ENCODE data around the gene HECW1. TPM values are rescaled to one million over a fixed set of nuclear protein-coding genes. Genes with fewer than 3 reads are reported as not detected.

Gene HECW1
- polyA plus RNA-seq, 1 donor (not counting 4 experiments of a cell fraction or from before 2014, with no cell fraction given): not detected

- FAIRE-seq (no peak), DNase-seq (ENCODE audit: low read depth, low spot score) (no peak)
These were observed 425.4 kb downstream of the HECW1 start for GRCh38 chr7:43537765-43538403.

GRCh38 chr7:43538404-43538771 is 425.9 kb downstream of the HECW1 start:
- dilution Hi-C loops (cut with MboI; ENCODE audit: extremely low pct_ligation_motif_present, low sequenced_read_pairs): no loop called here

More at GRCh38 chr7:43537765-43538403, 425.4 kb downstream of the HECW1 start:
- H3K9me3 ChIP-seq (ENCODE audit: control insufficient read depth, low read depth, low read length): no peaks in the 10 kb centered on the region
- H3K27ac ChIP-seq (ENCODE audit: control insufficient read depth, insufficient read depth, low read length): no peak overlapping the region
- H3K4me2 ChIP-seq (ENCODE audit: control insufficient read depth, extremely low read depth, insufficient read depth, low read depth, low read length): no peak overlapping the region
- no peak overlapping the region for H3K4me3 ChIP-seq (ENCODE audit: control insufficient read depth in 2 of 3, extremely low read depth in 1 of 3, insufficient read depth in 2 of 3, low read depth in 1 of 3, low read length in 3 of 3)
- H3K36me3 ChIP-seq (ENCODE audit: control insufficient read depth in 2 of 2, extremely low read depth in 1 of 2, insufficient read depth in 2 of 2, low read length in 2 of 2): no peaks in the 10 kb centered on the region
- H4K20me1 ChIP-seq (ENCODE audit: control insufficient read depth, extremely low read depth, insufficient read depth, low read length): no peaks in the 10 kb centered on the region
- H3K9me1 ChIP-seq (ENCODE audit: control insufficient read depth, extremely low read depth, insufficient read depth, low read length): no peaks in the 10 kb centered on the region
- dilution Hi-C loops (cut with MboI; ENCODE audit: extremely low pct_ligation_motif_present, low sequenced_read_pairs): no loop called here
- TF ChIP-seq CTCF (optimal IDR thresholded peaks at IDR 0.05 in 1 of 3, IDR thresholded peaks at IDR 0.05 in 1 of 3, conservative IDR thresholded peaks at IDR 0.05 in 1 of 3; ENCODE audit: extremely low read depth in 1 of 3, insufficient read depth in 2 of 3, low read length in 3 of 3) (no peak), EZH2 (IDR thresholded peaks at IDR 0.05; ENCODE audit: low read length) (no peak)
- peaks cover 16% of the 10 kb centered on the region for H3K4me1 ChIP-seq (ENCODE audit: control insufficient read depth, extremely low read depth, insufficient read depth, low read length)
- no peaks in the 10 kb centered on the region for H3K79me2 ChIP-seq (ENCODE audit: control insufficient read depth, insufficient read depth, low read length)
- H2AFZ ChIP-seq (ENCODE audit: control insufficient read depth, low read length): no peak overlapping the region
- H3K9ac ChIP-seq (ENCODE audit: control insufficient read depth, extremely low read depth, insufficient read depth, low read length): no peak overlapping the region
- peaks cover 6% of the 10 kb centered on the region for H3K27me3 ChIP-seq (ENCODE audit: control insufficient read depth, extremely low read depth, insufficient read depth, low read length)

More at GRCh38 chr7:43538404-43538771, 425.9 kb downstream of the HECW1 start:
- TF ChIP-seq EZH2 (IDR thresholded peaks at IDR 0.05; ENCODE audit: low read length) (no peak), CTCF (optimal IDR thresholded peaks at IDR 0.05 in 1 of 3, IDR thresholded peaks at IDR 0.05 in 1 of 3, conservative IDR thresholded peaks at IDR 0.05 in 1 of 3; ENCODE audit: extremely low read depth in 1 of 3, insufficient read depth in 2 of 3, low read length in 3 of 3) (no peak)
- DNase-seq (ENCODE audit: low read depth, low spot score): no peak
- no peak for FAIRE-seq
- Histone ChIP-seq H2AFZ (ENCODE audit: control insufficient read depth, low read length) (no peak overlapping the region), H3K4me1 (ENCODE audit: control insufficient read depth, extremely low read depth, insufficient read depth, low read length) (peaks cover 16% of the 10 kb centered on the region), H3K9me3 (ENCODE audit: control insufficient read depth, low read depth, low read length) (no peaks in the 10 kb centered on the region), H3K4me3 (ENCODE audit: control insufficient read depth in 2 of 3, extremely low read depth in 1 of 3, insufficient read depth in 2 of 3, low read depth in 1 of 3, low read length in 3 of 3) (no peak overlapping the region), H3K27me3 (ENCODE audit: control insufficient read depth, extremely low read depth, insufficient read depth, low read length) (peaks cover 3% of the 10 kb centered on the region), H3K9ac (ENCODE audit: control insufficient read depth, extremely low read depth, insufficient read depth, low read length) (no peak overlapping the region), H3K9me1 (ENCODE audit: control insufficient read depth, extremely low read depth, insufficient read depth, low read length) (no peaks in the 10 kb centered on the region), H3K36me3 (ENCODE audit: control insufficient read depth in 2 of 2, extremely low read depth in 1 of 2, insufficient read depth in 2 of 2, low read length in 2 of 2) (no peaks in the 10 kb centered on the region), H3K4me2 (ENCODE audit: control insufficient read depth, extremely low read depth, insufficient read depth, low read depth, low read length) (no peak overlapping the region), H3K79me2 (ENCODE audit: control insufficient read depth, insufficient read depth, low read length) (no peaks in the 10 kb centered on the region), H4K20me1 (ENCODE audit: control insufficient read depth, extremely low read depth, insufficient read depth, low read length) (no peaks in the 10 kb centered on the region), H3K27ac (ENCODE audit: control insufficient read depth, insufficient read depth, low read length) (no peak overlapping the region)

Measured in keratinocyte (primary cell).